C1 segment of cervical spinal cord (tissue), 14 donors: ENCODE results near the gene FAM110D.

Experiments
- DNase-seq, 14 donors: peaks; one replicate each; lab custom pipeline; 2025; lab: John Stamatoyannopoulos, UW

The FAM110D gene

GRCh38 chr1:26162220-26162709, 3.4 kb downstream of the FAM110D start:
- DNase-seq: no peak

- no peak for DNase-seq
Observed at GRCh38 chr1:26163684-26164035, 4.8 kb downstream of the FAM110D start.

DNA sequence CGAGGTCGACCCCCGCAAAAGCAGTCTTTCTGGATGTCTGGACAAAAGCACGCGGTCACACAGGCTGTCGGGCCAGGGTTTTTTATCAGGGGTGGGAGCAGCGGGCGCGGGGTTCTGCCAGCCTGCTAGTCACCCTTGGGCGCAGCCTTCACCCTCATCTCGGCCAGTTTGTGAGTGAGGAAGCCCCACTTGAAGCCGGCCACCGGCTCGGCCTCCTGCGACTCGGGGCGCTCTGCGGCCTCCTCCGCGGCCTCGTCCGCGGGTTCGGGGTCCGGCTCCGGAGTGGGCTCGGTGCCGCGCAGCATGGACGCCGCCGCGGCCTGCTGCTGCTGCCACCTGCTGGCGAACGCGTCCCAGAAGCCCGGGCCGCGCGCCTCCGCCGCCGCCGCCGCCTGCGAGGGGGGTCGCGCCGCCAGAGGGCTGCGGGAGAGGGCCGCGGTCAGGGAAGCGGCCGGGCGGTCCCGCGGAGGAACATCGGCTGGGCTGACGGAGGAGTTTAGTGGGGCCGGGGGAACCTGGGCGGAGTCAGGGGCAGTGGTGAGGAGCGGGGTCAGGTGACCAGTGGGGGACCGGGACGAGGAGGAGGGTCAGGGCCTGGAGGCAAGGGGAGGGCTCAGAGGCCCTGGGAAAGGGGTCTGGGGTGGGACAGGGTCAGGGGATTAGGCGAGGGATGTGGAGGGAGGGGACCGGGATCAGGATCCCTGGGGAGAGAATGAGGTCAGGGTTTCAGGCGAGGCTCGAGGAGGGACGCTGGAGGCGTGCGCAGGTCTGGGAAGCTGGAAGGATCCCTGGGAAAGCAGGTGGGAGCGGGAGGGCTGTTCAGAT, 5.4 kb downstream of the FAM110D start:
- peak in 5 of 14 donors; percentile 9 to 48 (median 25) for DNase-seq

- no peak for DNase-seq
Observed at GRCh38 chr1:26164861-26165842, 6.3 kb downstream of the FAM110D start.

DNA sequence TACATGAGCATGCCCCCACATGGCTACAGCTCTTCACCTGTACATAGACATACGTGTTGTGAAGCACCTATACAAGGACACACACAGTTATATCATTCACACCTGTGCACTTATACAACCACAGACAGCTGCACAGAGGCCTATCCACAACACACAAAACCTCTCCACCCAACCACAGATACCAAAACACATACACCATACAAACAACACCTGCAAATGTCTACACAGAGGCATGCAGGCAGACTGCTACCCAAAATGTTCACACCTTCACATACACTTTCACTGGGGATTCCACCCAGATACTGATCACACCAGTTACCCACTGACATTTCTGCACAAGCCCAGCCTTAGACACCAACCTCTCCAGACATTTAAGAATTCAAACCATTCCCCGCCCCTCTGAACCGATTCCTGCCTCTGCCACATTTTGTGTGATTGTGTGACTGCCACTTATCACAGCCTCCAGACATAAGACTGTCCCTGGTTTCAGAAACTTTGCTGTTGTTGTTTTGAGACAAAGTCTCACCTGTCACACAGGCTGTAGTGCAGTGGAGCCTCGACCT, 7.9 kb downstream of the FAM110D start:
- no peak for DNase-seq

GRCh38 chr1:26168410-26169197, 9.7 kb downstream of the FAM110D start, which contains the start of gene C1orf232:
C1orf232 (minus strand) TSS chr1:26168963; CDS start chr1:26168499, 464 bp downstream.
- peak in 1 of 14 donors; percentile 27 for DNase-seq

DNA sequence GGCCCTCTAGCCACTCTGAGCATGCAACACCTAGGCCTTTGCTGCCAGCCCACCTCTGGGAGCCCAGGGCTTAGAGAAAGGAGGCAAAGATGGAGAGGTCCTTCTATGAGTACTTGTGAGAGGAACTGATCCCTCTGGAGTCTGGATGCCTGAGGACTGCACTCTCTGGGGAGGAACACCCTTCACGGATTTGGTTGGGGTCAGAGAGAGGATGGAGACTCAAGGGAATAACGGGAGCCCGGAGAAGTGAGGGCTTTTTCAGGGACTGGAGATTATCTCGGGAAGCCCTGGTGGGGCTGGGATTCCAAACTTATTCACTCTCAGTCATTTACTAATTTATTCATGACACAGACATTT, 10.3 kb downstream of the FAM110D start:
- peak in 1 of 14 donors; percentile 36 for DNase-seq

- peak; percentile 18 to 88 (median 76) for DNase-seq
Observed at GRCh38 chr1:26169669-26170471, 11.0 kb downstream of the FAM110D start, which contains the start of gene ZNF593. ZNF593 (plus strand) TSS chr1:26169908; CDS start chr1:26169984, 76 bp downstream.

DNA sequence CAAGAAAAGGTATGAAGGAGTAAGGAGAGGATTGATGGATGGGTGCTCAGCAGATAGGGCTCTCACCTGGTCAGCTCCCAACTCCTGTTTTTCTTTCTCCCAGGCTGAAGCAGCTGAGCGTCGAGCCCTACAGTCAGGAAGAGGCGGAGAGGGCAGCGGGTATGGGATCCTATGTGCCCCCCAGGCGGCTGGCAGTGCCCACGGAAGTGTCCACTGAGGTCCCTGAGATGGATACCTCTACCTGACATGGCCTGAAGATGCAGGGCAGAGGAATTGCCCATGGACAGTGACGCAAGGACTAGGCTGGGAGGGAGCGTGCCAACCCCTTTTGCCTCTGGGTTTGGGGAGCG, 11.6 kb downstream of the FAM110D start:
- no peak for DNase-seq

DNA sequence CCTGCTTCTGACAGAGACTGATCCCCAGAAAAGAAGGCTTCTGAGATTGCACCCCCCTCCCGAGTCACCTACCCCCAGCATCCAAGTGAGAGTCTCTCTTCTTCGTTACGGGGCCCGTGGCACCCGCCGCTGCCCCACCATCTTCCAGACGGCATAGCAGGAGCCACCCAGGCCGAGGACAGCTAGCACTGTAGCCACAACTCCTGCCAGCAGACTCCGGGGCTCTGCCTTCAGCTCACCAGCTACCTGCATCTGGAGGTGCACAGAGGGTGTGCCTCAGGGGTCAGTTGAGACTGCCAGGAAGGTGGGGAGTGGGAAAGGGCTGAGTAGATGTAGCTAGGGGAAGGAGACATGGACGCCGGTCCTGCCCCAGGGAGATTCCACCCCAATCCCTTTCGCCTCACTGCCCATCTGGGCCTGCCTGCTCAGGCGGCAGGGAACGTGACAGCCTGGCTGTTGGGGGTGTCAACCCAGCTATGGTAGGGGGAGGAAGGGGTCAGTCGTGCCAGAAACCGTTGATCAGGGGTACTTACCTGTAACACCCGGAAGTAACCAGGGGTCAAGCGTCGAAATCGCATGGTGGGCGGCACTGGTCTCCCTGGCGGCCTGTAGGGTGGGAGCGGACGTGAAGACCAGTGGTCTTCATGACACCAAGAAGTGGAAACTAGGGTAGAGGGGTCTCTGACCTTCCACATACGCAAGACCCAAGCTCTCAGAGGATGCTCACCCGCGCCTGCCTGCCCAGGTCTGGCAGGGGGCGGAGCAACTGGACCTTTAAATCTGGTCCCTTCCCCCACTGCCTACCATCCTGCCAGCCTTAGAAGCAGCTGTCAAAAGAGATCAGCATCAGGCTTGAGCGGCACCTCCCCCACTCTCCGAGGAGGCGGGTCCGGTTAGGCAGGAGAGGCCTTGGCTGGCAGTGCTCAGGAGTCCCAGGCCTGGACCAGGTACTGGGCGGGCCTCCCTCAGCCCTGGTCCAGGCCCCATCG, 12.5 kb downstream of the FAM110D start, which contains the start of gene ZNF593OS:
ZNF593OS (minus strand) TSS at position 749 of the 989 bp plus-strand sequence; CDS start at position 578, 171 bp downstream.
- DNase-seq: no peak

DNA sequence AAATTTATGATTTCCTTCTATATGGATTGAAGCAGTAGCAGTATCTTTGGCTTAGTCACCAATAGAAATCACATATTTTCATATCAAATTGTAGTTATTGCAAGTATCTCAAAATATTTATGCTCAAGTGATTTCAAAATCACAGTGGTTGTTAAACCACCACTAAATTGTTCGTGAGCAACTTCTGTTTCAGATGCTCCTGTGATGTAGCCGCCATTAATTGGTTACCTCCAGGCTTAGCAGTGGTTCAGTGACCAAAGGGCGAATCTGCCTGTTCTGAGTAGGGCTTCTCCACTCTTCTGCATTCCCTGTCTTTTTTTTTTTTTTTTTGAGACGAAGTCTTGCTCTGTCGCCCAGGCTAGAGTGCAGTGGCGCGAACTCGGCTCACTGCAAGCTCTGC, 16.5 kb downstream of the FAM110D start:
- no peak for DNase-seq

DNA sequence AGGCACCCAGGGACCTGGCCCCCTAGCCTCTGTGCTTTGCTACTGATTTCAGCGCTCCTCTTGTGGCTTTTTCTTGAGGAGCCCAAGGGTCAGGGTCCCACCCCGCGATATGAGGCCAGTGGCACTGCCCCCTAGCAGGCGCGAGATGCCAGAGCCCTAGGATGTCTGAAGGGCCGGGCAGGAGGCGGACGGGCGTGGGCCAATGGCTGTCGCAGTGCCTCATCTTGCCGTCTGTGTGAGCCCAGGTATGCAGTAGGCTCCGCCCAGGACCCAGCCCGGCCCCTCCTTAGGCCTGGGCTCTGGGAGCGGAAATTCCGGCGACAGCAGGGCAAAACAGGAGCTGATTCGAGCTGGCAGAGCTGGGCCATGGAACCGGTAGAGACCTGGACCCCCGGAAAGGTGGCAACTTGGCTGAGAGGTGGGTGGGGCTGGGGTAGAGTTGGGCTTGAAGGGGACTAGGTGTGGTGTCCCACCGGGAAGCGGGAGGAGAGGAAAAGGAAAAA, 18.4 kb downstream of the FAM110D start, which contains the start of gene CNKSR1:
CNKSR1 (plus strand) TSS at position 310 of the 503 bp plus-strand sequence; CDS start at position 367, 57 bp downstream.
- no peak for DNase-seq

DNA sequence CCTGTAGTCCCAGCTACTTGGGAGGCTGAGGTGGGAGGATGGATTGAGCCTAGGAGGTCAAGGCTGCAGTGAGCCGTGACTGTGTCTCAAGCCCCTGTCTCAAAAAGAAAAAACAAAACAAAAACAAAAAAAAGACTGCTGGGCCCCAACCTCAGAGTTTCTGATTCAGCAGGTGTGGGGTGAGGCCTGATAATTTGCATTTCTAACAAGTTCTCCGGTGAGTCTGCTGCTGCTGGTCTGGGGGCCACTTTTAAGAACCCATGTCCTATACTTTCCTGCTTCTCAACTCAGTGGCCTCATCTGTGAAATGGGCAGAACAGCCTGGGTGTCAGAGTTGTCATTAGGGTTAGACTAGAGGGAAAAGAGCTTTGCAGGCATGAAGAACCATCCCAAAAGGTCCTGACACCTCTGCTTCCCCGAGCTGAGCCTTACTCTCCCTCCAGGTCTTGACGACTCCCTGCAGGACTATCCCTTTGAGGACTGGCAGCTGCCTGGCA, 21.2 kb downstream of the FAM110D start:
- no peak for DNase-seq

DNA sequence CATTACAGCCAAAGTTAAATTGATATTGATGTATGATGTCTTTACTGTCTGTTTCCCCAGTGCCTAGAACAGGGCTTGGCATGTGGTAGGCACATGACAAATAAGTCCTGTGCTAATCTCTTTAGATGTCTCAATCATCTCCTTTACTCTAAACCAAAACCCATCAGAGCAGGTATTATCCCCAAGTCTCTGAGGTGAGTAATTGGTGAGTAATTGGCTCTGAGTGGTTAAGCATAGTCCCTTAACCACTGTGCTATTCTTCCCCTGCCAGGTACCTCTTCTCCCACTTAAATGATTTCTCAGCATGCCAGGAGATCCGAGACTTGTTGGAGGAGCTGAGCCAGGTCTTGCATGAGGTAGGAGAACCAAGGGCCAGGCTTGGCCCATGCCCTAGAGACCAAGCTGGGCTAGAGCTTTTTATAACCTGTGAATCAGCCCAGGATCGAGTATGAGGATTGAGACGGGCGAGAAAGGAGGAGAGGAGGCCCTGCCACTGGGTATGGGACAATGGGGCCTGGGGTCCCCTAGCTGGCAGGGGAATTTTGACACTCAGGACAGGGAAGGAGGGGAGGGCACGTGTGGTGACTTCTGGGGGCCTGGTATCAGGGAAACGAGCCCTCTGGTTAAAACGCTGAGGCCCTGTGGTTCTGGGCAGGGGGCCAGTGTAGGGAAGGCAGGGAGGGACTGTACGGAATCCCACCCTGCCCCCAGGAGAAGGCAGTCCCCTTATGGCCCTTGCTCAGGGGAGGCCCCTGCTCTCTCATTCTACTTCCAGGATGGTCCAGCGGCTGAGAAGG, 22.9 kb downstream of the FAM110D start:
- DNase-seq: no peak

- DNase-seq: no peak
Observed at GRCh38 chr1:26182383-26182696, 23.5 kb downstream of the FAM110D start.

DNA sequence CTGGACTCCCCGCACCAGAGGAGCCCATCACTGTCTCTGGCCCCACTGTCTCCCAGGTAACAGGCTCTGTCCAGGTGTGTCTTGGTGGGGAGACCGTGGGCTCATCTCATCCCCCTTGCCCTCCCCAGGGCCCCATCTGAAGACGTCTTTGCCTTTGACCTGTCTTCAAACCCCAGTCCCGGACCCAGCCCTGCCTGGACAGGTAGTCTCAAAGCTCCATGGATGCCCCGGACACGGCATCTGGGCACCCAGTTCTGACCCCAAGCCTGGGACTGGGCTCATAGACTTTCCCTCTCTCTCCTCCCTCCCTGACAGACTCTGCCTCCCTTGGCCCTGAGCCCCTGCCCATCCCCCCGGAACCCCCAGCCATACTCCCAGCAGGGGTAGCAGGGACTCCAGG, 25.2 kb downstream of the FAM110D start:
- DNase-seq: no peak

DNA sequence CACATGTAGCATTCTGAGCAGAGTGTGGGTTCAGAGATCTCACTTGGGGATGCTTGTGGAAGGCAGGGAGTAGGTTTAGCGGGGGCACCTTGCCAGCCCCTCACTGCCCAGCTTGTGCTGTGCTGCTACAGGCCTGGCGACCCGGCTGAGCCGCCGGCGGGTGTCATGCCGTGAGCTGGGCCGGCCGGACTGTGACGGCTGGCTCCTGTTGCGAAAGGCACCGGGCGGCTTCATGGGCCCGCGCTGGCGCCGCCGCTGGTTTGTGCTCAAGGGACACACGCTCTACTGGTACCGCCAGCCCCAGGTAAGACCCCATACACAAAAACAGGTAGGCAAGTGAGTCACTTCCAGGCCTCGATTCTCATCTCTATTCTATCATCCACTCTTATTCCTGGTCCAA, 26.0 kb downstream of the FAM110D start:
- no peak for DNase-seq

GRCh38 chr1:26187882-26188281, 29.0 kb downstream of the FAM110D start:
- no peak for DNase-seq
